Activated CD4-positive, alpha-beta T cell treated with anti-CD3 and anti-CD28 coated beads for 1 hour (primary cell): ENCODE results near the gene KIFC3.

Experiments used
- DNase-seq: peaks from one replicate; pipeline ENCODE4 v3.0.0-alpha.2; 2020

Gene KIFC3

GRCh38 chr16:57709663-57710062, 92.6 kb downstream of the KIFC3 start:
- DNase-seq: no peak
